ENCODE measurements around the gene DPF3.

GRCh38 chr14:72731252-72732020 is 162.5 kb downstream of the DPF3 start:
- TF ChIP-seq POLR2A (IDR thresholded peaks at IDR 0.05) (no peak), CTCF (IDR thresholded peaks at IDR 0.05) (no peak)

All from prostate gland (tissue), 2 donors.